Adipose tissue (tissue), 3 donors: ENCODE measurements around the gene DRG1. TPM values are rescaled to one million over a fixed set of nuclear protein-coding genes. Genes with fewer than 3 reads are reported as not detected.

Experiments
- polyA plus RNA-seq, 3 donors: library from polyadenylated mRNA; stranded (reverse); fragments of 200-250 nt; gene quantifications; one replicate each; pipeline ENCODE4 v1.2.3, GENCODE V29; 2013
- donor health status: healthy with polysubstance abuse.
- donor health status: Bipolar disorder and iron deficiency.
- donor health status: healthy.

The DRG1 gene
- polyA plus RNA-seq, 3 donors: 38.1 to 60.2 (median 46.1) TPM

Other genes with a start within 250 kb of the DRG1 start
- 10 to 100 TPM; 13.9 to 25.8 (median 23.4) TPM for gene RNF185, start 239.4 kb upstream of the DRG1 start, polyA plus RNA-seq
- 10 to 100 TPM; 11.7 to 32.7 (median 21.7) TPM for gene LIMK2, start 187.3 kb upstream of the DRG1 start, polyA plus RNA-seq
- gene PIK3IP1, start 107.1 kb upstream of the DRG1 start, polyA plus RNA-seq: 10 to 100 TPM in 2 of 3 donors, 1 to 10 TPM in 1; 9.3 to 16.8 (median 11.6) TPM
- gene PATZ1, start 53.3 kb upstream of the DRG1 start, polyA plus RNA-seq: 10 to 100 TPM in 2 of 3 donors, 1 to 10 TPM in 1; 9.9 to 13.3 (median 12.3) TPM
- 10 to 100 TPM in 1 of 3 donors, 1 to 10 TPM in 2; 5.6 to 10.7 (median 8.3) TPM for gene EIF4ENIF1, start 90.2 kb downstream of the DRG1 start, polyA plus RNA-seq
- gene SFI1, start 96.9 kb downstream of the DRG1 start, polyA plus RNA-seq: 10 to 100 TPM in 2 of 3 donors, 1 to 10 TPM in 1; 9.9 to 21.8 (median 12.9) TPM